Activated T-helper 17 cell treated with anti-CD3 and anti-CD28 coated beads, Interleukin-2, amount 50 U/mL, for 72 hours (primary cell): Measurements from ENCODE around the gene TMEM250. TPM values are rescaled to one million over a fixed set of nuclear protein-coding genes. Genes with fewer than 3 reads are reported as not detected.

Experiments used
- ATAC-seq: fragments of 150-1000 bp; cut with Tn5 transposase; replicated peaks from 2 replicates; pipeline ENCODE4 v1.10.0; 2021; ENCODE audit warnings: mild to moderate bottlenecking, moderate library complexity
- H3K27ac Mint-ChIP-seq: one replicate; pipeline ENCODE4 v1.8.0; 2022; ENCODE audit warnings: mixed read lengths
- H3K27me3 Mint-ChIP-seq: one replicate; pipeline ENCODE4 v1.8.0; 2022; ENCODE audit warnings: mixed read lengths
- H3K36me3 Mint-ChIP-seq: one replicate; pipeline ENCODE4 v1.8.0; 2022; ENCODE audit warnings: low read depth, mild to moderate bottlenecking, mixed read lengths
- H3K4me1 Mint-ChIP-seq: one replicate; pipeline ENCODE4 v1.8.0; 2022; ENCODE audit warnings: mixed read lengths
- H3K4me3 Mint-ChIP-seq: one replicate; pipeline ENCODE4 v1.8.0; 2022; ENCODE audit warnings: mild to moderate bottlenecking, mixed read lengths
- H3K9me3 Mint-ChIP-seq: one replicate; pipeline ENCODE4 v1.8.0; 2022; ENCODE audit warnings: mixed read lengths
- total RNA-seq, 2 donors: library from RNA; stranded (reverse); gene quantifications; one replicate each; pipeline ENCODE4 v1.2.3, GENCODE V29; 2022

Gene TMEM250
- total RNA-seq, result 10 to 100 TPM; 28.2 to 37.7 TPM

GRCh38 chr9:136118320-136119060, at the start of gene TMEM250:
Gene TMEM250 (minus strand): TSS chr9:136118875. CDS start chr9:136116900, 1,975 bp downstream.
- no peaks in the 10 kb centered on the region for H3K27me3 Mint-ChIP-seq
- peaks cover 2% of the 10 kb centered on the region for H3K36me3 Mint-ChIP-seq

GRCh38 chr9:136163248-136163850, 44.7 kb upstream of the TMEM250 start:
- no peaks in the 10 kb centered on the region for H3K9me3 Mint-ChIP-seq
- no peaks in the 10 kb centered on the region for H3K4me1 Mint-ChIP-seq
- no peak overlapping the region for H3K27ac Mint-ChIP-seq
- no peak for ATAC-seq
- no peak overlapping the region for H3K4me3 Mint-ChIP-seq
- H3K27me3 Mint-ChIP-seq, result peaks cover 1% of the 10 kb centered on the region
- H3K36me3 Mint-ChIP-seq, result no peaks in the 10 kb centered on the region

More at GRCh38 chr9:136118320-136119060, at the start of gene TMEM250:
- H3K9me3 Mint-ChIP-seq, result no peaks in the 10 kb centered on the region
- peak within 1 kb of the TSS; percentile 56 for H3K27ac Mint-ChIP-seq
- ATAC-seq, result peak; percentile 92
- H3K4me1 Mint-ChIP-seq, result peaks cover 3% of the 10 kb centered on the region
- H3K4me3 Mint-ChIP-seq, result peak within 1 kb of the TSS; percentile 67

- H3K4me3 Mint-ChIP-seq, result no peak overlapping the region
- no peak for ATAC-seq
- H3K27me3 Mint-ChIP-seq, result no peaks in the 10 kb centered on the region
- no peaks in the 10 kb centered on the region for H3K4me1 Mint-ChIP-seq
- no peaks in the 10 kb centered on the region for H3K9me3 Mint-ChIP-seq
- H3K27ac Mint-ChIP-seq, result no peak overlapping the region
- no peaks in the 10 kb centered on the region for H3K36me3 Mint-ChIP-seq
Measured at GRCh38 chr9:136160995-136161610, 42.4 kb upstream of the TMEM250 start.

GRCh38 chr9:136160381-136160841, 41.7 kb upstream of the TMEM250 start:
- Mint-ChIP-seq H3K27ac (no peak overlapping the region), H3K4me3 (no peak overlapping the region), H3K4me1 (no peaks in the 10 kb centered on the region), H3K36me3 (no peaks in the 10 kb centered on the region), H3K9me3 (no peaks in the 10 kb centered on the region), H3K27me3 (peaks cover 3% of the 10 kb centered on the region)
- ATAC-seq, result no peak

- no peak overlapping the region for H3K27ac Mint-ChIP-seq
- ATAC-seq, result no peak
- peaks cover 7% of the 10 kb centered on the region for H3K27me3 Mint-ChIP-seq
- H3K4me1 Mint-ChIP-seq, result no peaks in the 10 kb centered on the region
- no peaks in the 10 kb centered on the region for H3K9me3 Mint-ChIP-seq
- no peak overlapping the region for H3K4me3 Mint-ChIP-seq
- no peaks in the 10 kb centered on the region for H3K36me3 Mint-ChIP-seq
Measured at GRCh38 chr9:136159851-136160250, 41.2 kb upstream of the TMEM250 start.

GRCh38 chr9:136157477-136158265, 39.0 kb upstream of the TMEM250 start:
- Mint-ChIP-seq H3K9me3 (no peaks in the 10 kb centered on the region), H3K27me3 (peaks cover 8% of the 10 kb centered on the region), H3K4me1 (no peaks in the 10 kb centered on the region), H3K4me3 (no peak overlapping the region), H3K36me3 (no peaks in the 10 kb centered on the region), H3K27ac (no peak overlapping the region)
- ATAC-seq, result no peak

GRCh38 chr9:136156209-136157120, 37.8 kb upstream of the TMEM250 start:
- Mint-ChIP-seq H3K9me3 (no peaks in the 10 kb centered on the region), H3K27me3 (peaks cover 8% of the 10 kb centered on the region), H3K4me1 (no peaks in the 10 kb centered on the region), H3K27ac (no peak overlapping the region), H3K4me3 (no peak overlapping the region), H3K36me3 (no peaks in the 10 kb centered on the region)
- no peak for ATAC-seq

- no peak for ATAC-seq
- no peaks in the 10 kb centered on the region for H3K4me1 Mint-ChIP-seq
- peaks cover 8% of the 10 kb centered on the region for H3K27me3 Mint-ChIP-seq
- no peak overlapping the region for H3K4me3 Mint-ChIP-seq
- H3K9me3 Mint-ChIP-seq, result no peaks in the 10 kb centered on the region
- no peaks in the 10 kb centered on the region for H3K36me3 Mint-ChIP-seq
- no peak overlapping the region for H3K27ac Mint-ChIP-seq
Measured at GRCh38 chr9:136155576-136155975, 36.9 kb upstream of the TMEM250 start.

GRCh38 chr9:136154943-136155342, 36.3 kb upstream of the TMEM250 start:
- Mint-ChIP-seq H3K27me3 (peaks cover 8% of the 10 kb centered on the region), H3K4me1 (no peaks in the 10 kb centered on the region), H3K4me3 (no peak overlapping the region), H3K27ac (no peak overlapping the region), H3K36me3 (no peaks in the 10 kb centered on the region), H3K9me3 (no peaks in the 10 kb centered on the region)
- ATAC-seq, result no peak

- no peak overlapping the region for H3K27ac Mint-ChIP-seq
- H3K4me1 Mint-ChIP-seq, result no peaks in the 10 kb centered on the region
- no peaks in the 10 kb centered on the region for H3K9me3 Mint-ChIP-seq
- no peaks in the 10 kb centered on the region for H3K36me3 Mint-ChIP-seq
- H3K4me3 Mint-ChIP-seq, result no peak overlapping the region
- H3K27me3 Mint-ChIP-seq, result peaks cover 8% of the 10 kb centered on the region
- no peak for ATAC-seq
Measured at GRCh38 chr9:136153381-136154065, 34.8 kb upstream of the TMEM250 start.

GRCh38 chr9:136152931-136153330, 34.3 kb upstream of the TMEM250 start:
- Mint-ChIP-seq H3K36me3 (no peaks in the 10 kb centered on the region), H3K27ac (no peak overlapping the region), H3K4me3 (no peak overlapping the region), H3K9me3 (no peaks in the 10 kb centered on the region), H3K4me1 (no peaks in the 10 kb centered on the region), H3K27me3 (peaks cover 8% of the 10 kb centered on the region)
- ATAC-seq, result no peak

GRCh38 chr9:136152543-136152866, 33.8 kb upstream of the TMEM250 start:
- Mint-ChIP-seq H3K9me3 (no peaks in the 10 kb centered on the region), H3K36me3 (no peaks in the 10 kb centered on the region), H3K27ac (no peak overlapping the region), H3K27me3 (peaks cover 8% of the 10 kb centered on the region), H3K4me1 (no peaks in the 10 kb centered on the region), H3K4me3 (no peak overlapping the region)
- ATAC-seq, result no peak

- Mint-ChIP-seq H3K36me3 (no peaks in the 10 kb centered on the region), H3K4me1 (no peaks in the 10 kb centered on the region), H3K27me3 (peaks cover 8% of the 10 kb centered on the region), H3K9me3 (no peaks in the 10 kb centered on the region), H3K27ac (no peak overlapping the region), H3K4me3 (no peak overlapping the region)
- ATAC-seq, result no peak
Measured at GRCh38 chr9:136151848-136152542, 33.3 kb upstream of the TMEM250 start.
